CD8-positive, alpha-beta memory T cell (primary cell): ENCODE results near the gene CNIH4. TPM values are rescaled to one million over a fixed set of nuclear protein-coding genes. Genes with fewer than 3 reads are reported as not detected.
"Not testable (repeated sequence)": the region's sequence is repeated elsewhere in the genome, so short reads cannot be mapped to it uniquely, and the experiment has no call there.

Experiments used
- CTCF ChIA-PET: fragments of 350-600 bp; sonication (Branson Sonifier 250); formaldehyde crosslinking; loops from one replicate; lab custom pipeline; 2021; ENCODE audit warnings: antibody characterized with exemption; lab: Charles Lee
- POLR2A ChIA-PET: fragments of 350-600 bp; sonication (Branson Sonifier 250); formaldehyde crosslinking; loops from one replicate; lab custom pipeline; 2021; ENCODE audit warnings: antibody characterized with exemption; lab: Charles Lee
- DNase-seq, 5 donors: peaks; one replicate each; pipeline versions ENCODE4 v3.0.0 to v3.0.0-alpha.2; 2020 to 2022; ENCODE audit warnings: mixed read lengths in 1 of 5
- H3K27ac ChIP-seq: one replicate; pipeline ENCODE4 v1.7.0; 2013; ENCODE audit warnings: low read depth, mild to moderate bottlenecking, low read length, moderate library complexity
- H3K27me3 ChIP-seq: 2 replicates; pipeline ENCODE4 v1.7.0; 2013; ENCODE audit warnings: low read length, mild to moderate bottlenecking; ENCODE audit not compliant: insufficient read depth, poor library complexity, severe bottlenecking
- H3K36me3 ChIP-seq: 2 replicates; pipeline ENCODE4 v1.7.0; 2013; ENCODE audit warnings: mild to moderate bottlenecking, low read length, moderate library complexity; ENCODE audit not compliant: insufficient read depth
- H3K4me1 ChIP-seq: 2 replicates; pipeline ENCODE4 v1.7.0; 2013; ENCODE audit warnings: mild to moderate bottlenecking, low read length, moderate library complexity; ENCODE audit not compliant: insufficient read depth
- H3K4me3 ChIP-seq: 2 replicates; pipeline ENCODE4 v1.7.0; 2013; ENCODE audit warnings: mild to moderate bottlenecking, low read length
- H3K9me3 ChIP-seq: 2 replicates; pipeline ENCODE4 v1.7.0; 2013; ENCODE audit warnings: mild to moderate bottlenecking, low read length
- H3K27ac Mint-ChIP-seq, 8 donors: one replicate each; pipeline ENCODE4 v1.8.0; 2020 to 2021; ENCODE audit warnings: mixed read lengths in 8 of 8, mild to moderate bottlenecking in 6 of 8, inconsistent platforms in 3 of 8, moderate library complexity in 3 of 8
- H3K27me3 Mint-ChIP-seq, 2 donors: one replicate each; pipeline ENCODE4 v1.8.0; 2020 to 2021; ENCODE audit warnings: mixed read lengths in 2 of 2, mild to moderate bottlenecking in 1 of 2, moderate library complexity in 1 of 2
- H3K36me3 Mint-ChIP-seq, 3 donors: one replicate each; pipeline ENCODE4 v1.8.0; 2020 to 2021; ENCODE audit warnings: mixed read lengths in 3 of 3, inconsistent platforms in 1 of 3, mild to moderate bottlenecking in 1 of 3
- H3K4me1 Mint-ChIP-seq, 3 donors: one replicate each; pipeline ENCODE4 v1.8.0; 2020 to 2021; ENCODE audit warnings: mixed read lengths in 3 of 3, inconsistent platforms in 1 of 3, mild to moderate bottlenecking in 1 of 3
- H3K4me3 Mint-ChIP-seq, 7 donors: one replicate each; pipeline ENCODE4 v1.8.0; 2020 to 2021; ENCODE audit warnings: mixed read lengths in 7 of 7, mild to moderate bottlenecking in 6 of 7, moderate library complexity in 4 of 7, inconsistent platforms in 2 of 7
- H3K9me3 Mint-ChIP-seq, 5 donors: one replicate each; pipeline ENCODE4 v1.8.0; 2020 to 2022; ENCODE audit warnings: mixed read lengths in 5 of 5, mild to moderate bottlenecking in 3 of 5, moderate library complexity in 2 of 5, inconsistent platforms in 1 of 5
- polyA plus RNA-seq: library from polyadenylated mRNA; unstranded; fragments of 300-500 nt; fragmentation: Illumina TruSeq; gene quantifications from one replicate; pipeline ENCODE4 v1.2.3, GENCODE V29; 2021
- total RNA-seq, 2 experiments: library from RNA; stranded (reverse); gene quantifications; one replicate each; pipeline ENCODE4 v1.2.3, GENCODE V29; 2021

Gene CNIH4
- total and polyA plus RNA-seq, 3 experiments from 2014 or later: 45.7 to 53.9 (median 49.3) TPM

GRCh38 chr1:224428713-224429112 lies 72.0 kb downstream of the CNIH4 start:
- Mint-ChIP-seq H3K4me1 (peaks cover 62 to 86% (median 81%) of the 10 kb centered on the region in 3 donors), H3K27ac (peak overlapping the region in 2 of 8 donors; percentile 40 to 91), H3K4me3 (peak overlapping the region in 3 of 7 donors; percentile 22 to 67 (median 32)), H3K36me3 (peaks cover 0 to 75% (median 10%) of the 10 kb centered on the region in 3 donors)
- H3K4me1 ChIP-seq: peaks cover 39% of the 10 kb centered on the region
- H3K9me3 ChIP-seq, H3K36me3 ChIP-seq, H3K27me3 ChIP-seq, H3K9me3 Mint-ChIP-seq, H3K27ac ChIP-seq, CTCF ChIA-PET, H3K27me3 Mint-ChIP-seq, H3K4me3 ChIP-seq, DNase-seq: not testable (repeated sequence)
- POLR2A ChIA-PET: interaction anchor here (0.7 kb wide), 1 partner anchor 54 kb away, joined by 4 read pairs; no protein-coding TSS in a partner anchor

Other genes with a start within 250 kb of the CNIH4 start
- 10 to 100 TPM; 31.6 to 32.2 TPM for gene FBXO28, start 242.8 kb upstream of the CNIH4 start, total RNA-seq
- 16.8 TPM for gene FBXO28, start 242.8 kb upstream of the CNIH4 start, polyA plus RNA-seq
- 10 to 100 TPM; 46.4 to 46.9 TPM for gene DEGS1, start 173.6 kb upstream of the CNIH4 start, total RNA-seq
- 111 TPM for gene DEGS1, start 173.6 kb upstream of the CNIH4 start, polyA plus RNA-seq
- gene NVL, start 26.7 kb upstream of the CNIH4 start, total RNA-seq: 10 to 100 TPM; 41.6 to 46.5 TPM
- gene NVL, start 26.7 kb upstream of the CNIH4 start, polyA plus RNA-seq: 23.0 TPM
- gene WDR26, start 77.9 kb downstream of the CNIH4 start, total RNA-seq: 10 to 100 TPM; 65.8 to 66.1 TPM
- 5.6 TPM for gene WDR26, start 77.9 kb downstream of the CNIH4 start, polyA plus RNA-seq